Lower leg skin (tissue), 4 donors: ENCODE data around the gene CLEC20A. TPM values are rescaled to one million over a fixed set of nuclear protein-coding genes. Genes with fewer than 3 reads are reported as not detected.

ENCODE experiments used
- DNase-seq, 2 donors: peaks; one replicate each; pipeline ENCODE4 v3.0.0-alpha.2; 2019; ENCODE audit warnings: low spot score in 2 of 2
- H3K4me3 ChIP-seq: fragments of 200-600 bp; sonication (generic); 2 replicates; pipeline ENCODE4 v1.5.1; 2017; ENCODE audit warnings: mild to moderate bottlenecking, low read depth; ENCODE audit not compliant: poor library complexity, severe bottlenecking
- POLR2A ChIP-seq, 2 donors: fragments of 450-650 bp; IDR thresholded peaks; one replicate each; pipeline ENCODE4 v1.6.1; 2016 to 2017; ENCODE audit warnings: antibody characterized with exemption in 2 of 2, mild to moderate bottlenecking in 1 of 2, moderate library complexity in 1 of 2
- WGBS, 2 donors: methylation state at CpG; one replicate each; pipeline ENCODE4 v1.1.5; 2018; 5-methylcytosine and 5-hydroxymethylcytosine counted together
- intact Hi-C: fragments of 100-400 bp; cut with DNase I; formaldehyde crosslinking; loops from one replicate; pipeline ENCODE4 v1.15.0; 2023; ENCODE audit warnings: low total_unique reads
- total RNA-seq, 4 donors: library from RNA; depleted of rRNA; stranded (reverse); fragments of >200 nt; gene quantifications; one replicate each; pipeline ENCODE4 v1.1.0, GENCODE V29; 2016
- TF ChIP-seq, protein P1 (sequence below), 3 donors: fragments of 450-650 bp; IDR thresholded peaks; one replicate each; pipeline ENCODE4 v1.5.1; 2016; ENCODE audit warnings: antibody characterized with exemption in 3 of 3, mild to moderate bottlenecking in 3 of 3, moderate library complexity in 2 of 3

CLEC20A gene
- total RNA-seq, 4 donors from 2014 or later = not detected

DNA sequence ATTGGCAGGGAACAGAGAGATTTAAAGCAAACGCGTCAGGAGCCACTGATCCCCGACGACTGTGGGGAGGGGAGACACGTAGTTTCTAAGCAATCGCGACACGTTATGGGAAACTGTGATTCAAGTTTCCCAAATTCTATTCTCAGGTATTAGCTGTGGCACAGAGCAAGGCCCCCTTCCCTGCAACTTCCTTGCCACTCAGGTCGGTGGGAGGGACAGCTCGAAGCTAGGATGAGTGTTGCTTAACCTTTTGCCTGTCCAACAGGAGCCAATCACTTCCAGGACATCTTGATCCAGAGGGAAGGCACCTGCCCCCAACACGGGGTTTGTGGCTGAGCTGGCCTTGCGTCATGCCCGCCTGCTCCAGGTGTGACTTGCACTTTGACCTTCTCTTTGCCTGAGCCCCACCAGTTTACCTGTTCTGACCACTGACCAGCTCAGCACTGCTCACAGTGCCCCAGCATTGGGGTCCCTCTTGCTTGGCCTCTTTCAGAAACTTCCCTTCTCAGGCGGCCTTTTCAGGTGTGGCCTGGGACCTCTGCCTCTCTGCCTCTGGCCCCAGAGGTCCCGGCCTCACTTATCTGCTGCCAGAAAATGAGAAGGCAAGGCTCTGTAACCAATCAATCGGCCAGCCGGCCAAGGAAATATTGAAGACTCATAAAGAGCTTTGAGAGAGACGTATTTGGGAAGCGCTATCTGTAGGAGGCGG lies 40.8 kb upstream of the CLEC20A start:
- TF ChIP-seq, protein P1, sequence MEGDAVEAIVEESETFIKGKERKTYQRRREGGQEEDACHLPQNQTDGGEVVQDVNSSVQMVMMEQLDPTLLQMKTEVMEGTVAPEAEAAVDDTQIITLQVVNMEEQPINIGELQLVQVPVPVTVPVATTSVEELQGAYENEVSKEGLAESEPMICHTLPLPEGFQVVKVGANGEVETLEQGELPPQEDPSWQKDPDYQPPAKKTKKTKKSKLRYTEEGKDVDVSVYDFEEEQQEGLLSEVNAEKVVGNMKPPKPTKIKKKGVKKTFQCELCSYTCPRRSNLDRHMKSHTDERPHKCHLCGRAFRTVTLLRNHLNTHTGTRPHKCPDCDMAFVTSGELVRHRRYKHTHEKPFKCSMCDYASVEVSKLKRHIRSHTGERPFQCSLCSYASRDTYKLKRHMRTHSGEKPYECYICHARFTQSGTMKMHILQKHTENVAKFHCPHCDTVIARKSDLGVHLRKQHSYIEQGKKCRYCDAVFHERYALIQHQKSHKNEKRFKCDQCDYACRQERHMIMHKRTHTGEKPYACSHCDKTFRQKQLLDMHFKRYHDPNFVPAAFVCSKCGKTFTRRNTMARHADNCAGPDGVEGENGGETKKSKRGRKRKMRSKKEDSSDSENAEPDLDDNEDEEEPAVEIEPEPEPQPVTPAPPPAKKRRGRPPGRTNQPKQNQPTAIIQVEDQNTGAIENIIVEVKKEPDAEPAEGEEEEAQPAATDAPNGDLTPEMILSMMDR (IDR thresholded peaks at IDR 0.05) = no peak
- no peak for TF ChIP-seq POLR2A (IDR thresholded peaks at IDR 0.05)
- intact Hi-C loops = loop anchor here (10.0 kb wide), 1 partner anchor 827 kb away; the partner anchor contains the start of gene AXDND1
- no peak for DNase-seq
- H3K4me3 ChIP-seq = no peak overlapping the region
- 68 to 78% methylated on average over 20 of the region's 20 CpGs for WGBS, 2 donors

DNA sequence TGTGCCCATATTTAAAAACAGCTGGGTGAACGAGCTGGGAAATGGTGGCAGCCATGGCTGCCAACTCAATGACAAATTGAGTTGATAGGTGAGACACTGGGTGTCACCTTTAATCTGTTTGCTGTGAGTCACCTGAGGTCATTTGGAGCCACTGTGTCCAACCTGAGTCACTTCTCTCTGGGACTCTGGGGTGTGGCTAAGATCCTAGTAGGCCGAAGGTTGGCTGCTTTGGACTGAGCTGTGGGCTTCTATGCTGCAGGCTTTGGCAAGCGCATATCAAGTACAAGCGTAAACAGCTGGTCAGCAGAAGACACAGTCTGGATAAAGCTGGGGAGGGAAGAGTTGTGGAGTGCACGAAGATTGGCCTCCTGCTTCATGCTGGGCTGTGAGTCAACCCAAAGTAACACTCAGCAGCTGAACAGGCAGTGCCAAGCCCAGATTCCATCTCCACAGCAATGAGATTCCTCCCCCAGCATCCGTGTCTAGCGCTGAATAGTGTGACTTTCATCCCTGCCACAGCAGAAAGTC lies 40.1 kb upstream of the CLEC20A start:
- H3K4me3 ChIP-seq = no peak overlapping the region
- DNase-seq = no peak
- WGBS, 2 donors = 33 to 41% methylated on average over 7 of the region's 7 CpGs
- TF ChIP-seq, protein P1 (IDR thresholded peaks at IDR 0.05) = no peak
- TF ChIP-seq POLR2A (IDR thresholded peaks at IDR 0.05) = no peak
- intact Hi-C loops = loop anchor here (10.0 kb wide), 1 partner anchor 828 kb away; the partner anchor contains the start of gene AXDND1

DNA sequence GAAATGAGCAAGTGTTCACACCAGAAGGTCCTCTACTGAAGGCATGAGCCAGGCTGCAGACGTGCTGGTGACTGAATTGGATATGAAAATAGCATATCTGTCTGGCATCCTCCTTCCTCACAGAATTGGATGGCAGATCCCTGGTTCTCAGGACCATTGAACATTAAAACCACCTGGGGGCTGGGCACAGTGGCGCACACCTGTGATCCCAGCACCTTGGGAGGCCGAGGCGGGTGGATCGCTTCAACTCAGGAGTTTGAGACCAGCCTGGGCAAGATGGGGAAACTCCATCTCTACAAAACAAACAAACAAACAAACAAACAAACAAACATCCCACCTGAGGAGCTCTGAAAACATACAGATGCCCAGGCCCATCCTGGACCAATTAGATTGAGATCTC lies 39.6 kb upstream of the CLEC20A start:
- 89 to 94% methylated on average over 5 of the region's 5 CpGs for WGBS, 2 donors
- no peak overlapping the region for H3K4me3 ChIP-seq
- TF ChIP-seq, protein P1 (IDR thresholded peaks at IDR 0.05) = no peak
- no peak for TF ChIP-seq POLR2A (IDR thresholded peaks at IDR 0.05)
- no peak for DNase-seq
- intact Hi-C loops = loop anchor here (10.0 kb wide), 1 partner anchor 828 kb away; the partner anchor contains the start of gene AXDND1

DNA sequence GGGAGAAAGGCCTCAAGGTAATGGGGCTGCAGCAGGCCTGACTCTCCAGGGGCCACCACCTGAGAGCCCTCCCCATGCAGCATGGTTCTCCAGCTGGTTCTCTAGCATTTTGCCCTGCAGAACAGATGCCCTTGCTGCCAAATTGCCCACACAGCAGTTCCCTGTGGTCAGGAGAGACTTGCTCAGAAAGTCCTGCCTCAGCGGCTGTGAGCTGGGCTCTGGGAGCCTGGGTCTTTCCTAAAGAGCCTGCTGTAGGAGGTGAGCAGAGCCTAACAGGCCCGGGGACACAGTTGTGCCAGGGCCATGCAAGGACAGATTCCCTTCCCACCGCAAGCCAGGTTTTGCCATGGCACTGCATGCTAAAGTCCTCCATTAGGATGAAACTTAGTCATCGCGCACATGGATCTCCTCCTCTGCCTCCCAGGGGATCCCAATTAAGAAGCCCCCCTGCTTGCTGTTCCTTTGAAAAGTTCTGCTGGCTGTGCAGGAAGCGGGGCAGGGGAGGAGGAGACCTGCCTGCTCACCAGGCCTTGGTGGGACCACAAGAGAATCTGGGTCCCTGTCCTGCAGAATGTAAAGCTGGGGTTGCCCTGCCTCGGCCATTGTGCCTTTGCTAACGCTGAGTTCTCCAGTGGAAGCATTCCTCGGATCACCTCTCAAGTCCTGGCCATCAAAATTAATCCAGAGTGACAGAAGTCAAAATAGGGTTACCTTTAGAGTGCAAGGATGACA lies 37.5 kb upstream of the CLEC20A start:
- no peak for DNase-seq
- WGBS, 2 donors = 92 to 95% methylated on average over 9 of the region's 9 CpGs
- no peak overlapping the region for H3K4me3 ChIP-seq
- intact Hi-C loops = loop anchor here (10.0 kb wide), 1 partner anchor 830 kb away; the partner anchor contains the start of gene AXDND1
- no peak for TF ChIP-seq POLR2A (IDR thresholded peaks at IDR 0.05)
- TF ChIP-seq, protein P1 (IDR thresholded peaks at IDR 0.05) = no peak

DNA sequence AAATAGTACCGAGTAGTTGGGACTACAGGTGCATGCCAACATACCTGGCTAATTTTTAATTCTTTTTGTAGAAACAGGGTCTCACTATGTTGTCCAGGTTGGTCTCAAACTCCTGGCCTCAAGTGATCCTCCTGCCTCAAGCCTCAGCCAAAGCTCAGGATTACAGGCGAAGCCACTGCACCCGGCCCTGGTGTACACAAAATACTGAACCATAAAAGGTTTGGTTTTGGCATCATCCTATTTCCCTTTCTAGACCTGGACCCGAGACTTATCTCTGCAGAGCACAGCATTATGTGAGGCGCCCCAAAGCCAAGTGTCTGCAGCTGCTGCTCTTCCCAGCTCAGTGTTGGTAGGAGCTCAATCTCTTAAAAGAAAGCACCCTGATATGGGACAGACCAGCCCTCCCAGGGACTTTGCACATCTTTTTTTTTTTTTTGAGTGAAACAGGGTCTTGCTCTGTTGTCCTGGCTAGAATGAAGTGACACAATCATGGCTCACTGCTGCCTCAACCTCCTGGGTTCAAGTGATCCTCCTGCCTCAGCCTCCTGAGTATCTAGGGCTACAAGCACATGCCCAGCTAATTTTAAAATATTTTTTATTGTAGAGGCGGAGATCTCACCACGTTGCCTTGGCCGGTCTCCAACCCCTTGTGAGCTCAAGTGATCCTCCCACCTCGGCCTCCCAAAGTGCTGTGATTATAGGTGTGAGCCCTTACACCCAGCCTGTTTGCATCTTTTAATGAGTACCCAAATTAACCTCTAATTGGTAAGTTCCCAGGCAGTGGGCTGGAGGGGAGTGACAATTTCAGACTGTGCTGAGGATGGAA lies 36.6 kb upstream of the CLEC20A start:
- intact Hi-C loops = loop anchor here (10.0 kb wide), 1 partner anchor 831 kb away; the partner anchor contains the start of gene AXDND1
- DNase-seq = no peak
- WGBS, 2 donors = 76 to 77% methylated on average over 9 of the region's 9 CpGs
- TF ChIP-seq, protein P1 (IDR thresholded peaks at IDR 0.05) = no peak
- no peak for TF ChIP-seq POLR2A (IDR thresholded peaks at IDR 0.05)
- H3K4me3 ChIP-seq = no peak overlapping the region
